Loucy (cell line): Measurements from ENCODE around the gene SYNDIG1.

ENCODE experiments used
- H2AFZ ChIP-seq: fragments of 200-600 bp; sonication (generic); 2 replicates; pipeline ENCODE4 v1.6.0; 2016; ENCODE audit warnings: antibody characterized with exemption, mild to moderate bottlenecking, low read length, moderate library complexity
- H3F3A ChIP-seq: fragments of 200-600 bp; 2 replicates; pipeline ENCODE4 v1.6.0; 2016; ENCODE audit warnings: antibody characterized with exemption, low read depth, mild to moderate bottlenecking
- H3K27me3 ChIP-seq: fragments of 200-600 bp; sonication (generic); 2 replicates; pipeline ENCODE4 v1.6.1; 2014; ENCODE audit warnings: low read length, mild to moderate bottlenecking; ENCODE audit not compliant: insufficient read depth, poor library complexity, severe bottlenecking
- H3K36me3 ChIP-seq: fragments of 200-600 bp; sonication (generic); 2 replicates; pipeline ENCODE4 v1.6.1; 2016; ENCODE audit warnings: low read length; ENCODE audit not compliant: insufficient read depth
- H3K4me1 ChIP-seq: fragments of 200-600 bp; sonication (generic); 2 replicates; pipeline ENCODE4 v1.5.1; 2014; ENCODE audit warnings: low read length, mild to moderate bottlenecking; ENCODE audit not compliant: insufficient read depth, poor library complexity, severe bottlenecking
- H3K4me2 ChIP-seq: fragments of 200-600 bp; sonication (generic); 2 replicates; pipeline ENCODE4 v1.6.0; 2014; ENCODE audit warnings: antibody characterized with exemption, low read length, low read depth, mild to moderate bottlenecking; ENCODE audit not compliant: poor library complexity, severe bottlenecking
- H3K4me3 ChIP-seq: fragments of 200-600 bp; sonication (generic); 2 replicates; pipeline ENCODE4 v1.5.1; 2014; ENCODE audit warnings: low read length, mild to moderate bottlenecking, mixed read lengths; ENCODE audit not compliant: poor library complexity, severe bottlenecking
- H3K79me2 ChIP-seq: fragments of 200-600 bp; sonication (generic); 2 replicates; pipeline ENCODE4 v1.6.1; 2014; ENCODE audit warnings: low read length; ENCODE audit not compliant: insufficient read depth
- H3K9ac ChIP-seq: fragments of 200-600 bp; sonication (generic); 2 replicates; pipeline ENCODE4 v1.6.0; 2014; ENCODE audit warnings: mild to moderate bottlenecking, low read depth, low read length, moderate library complexity; ENCODE audit not compliant: poor library complexity, severe bottlenecking
- H3K9me2 ChIP-seq: fragments of 200-600 bp; sonication (generic); replicated peaks from 2 replicates; pipeline ENCODE4 v1.6.1; 2016; ENCODE audit warnings: low read depth, low read length, mixed read lengths
- H3K9me3 ChIP-seq: fragments of 200-600 bp; sonication (generic); 2 replicates; pipeline ENCODE4 v1.6.1; 2014; ENCODE audit warnings: mild to moderate bottlenecking, antibody characterized with exemption, low read length, low read depth; ENCODE audit not compliant: insufficient read depth
- H4K20me1 ChIP-seq: fragments of 200-600 bp; sonication (generic); 2 replicates; pipeline ENCODE4 v1.6.0; 2014; ENCODE audit warnings: antibody characterized with exemption, low read length, mild to moderate bottlenecking; ENCODE audit not compliant: insufficient read depth, poor library complexity, severe bottlenecking
- CTCF ChIP-seq: fragments of 200-600 bp; sonication (generic); conservative IDR thresholded peaks from 2 replicates; pipeline ENCODE4 v1.5.1; 2014; ENCODE audit warnings: mild to moderate bottlenecking, antibody characterized with exemption, low read length
- EZH2phosphoT487 ChIP-seq: fragments of 200-600 bp; IDR thresholded peaks from 2 replicates; pipeline ENCODE4 v1.6.1; 2018; ENCODE audit warnings: antibody characterized with exemption, mild to moderate bottlenecking, moderate library complexity, borderline replicate concordance

SYNDIG1 gene

GRCh38 chr20:24452016-24452415 lies 17.4 kb upstream of the SYNDIG1 start:
- Histone ChIP-seq H3K4me1 (no peaks in the 10 kb centered on the region), H3K27me3 (no peaks in the 10 kb centered on the region), H3K4me3 (no peak overlapping the region), H2AFZ (no peak overlapping the region), H3K9ac (no peak overlapping the region), H3K36me3 (no peaks in the 10 kb centered on the region), H3K79me2 (no peaks in the 10 kb centered on the region), H3F3A (no peaks in the 10 kb centered on the region), H4K20me1 (no peaks in the 10 kb centered on the region), H3K4me2 (no peak overlapping the region), H3K9me2 (no peaks in the 10 kb centered on the region), H3K9me3 (no peaks in the 10 kb centered on the region)
- TF ChIP-seq CTCF (no peak), EZH2phosphoT487 (no peak)

GRCh38 chr20:24452498-24453127 lies 16.8 kb upstream of the SYNDIG1 start:
- Histone ChIP-seq H3K36me3 (no peaks in the 10 kb centered on the region), H3K4me2 (no peak overlapping the region), H3K4me3 (no peak overlapping the region), H3K9me3 (no peaks in the 10 kb centered on the region), H3K4me1 (no peaks in the 10 kb centered on the region), H3K79me2 (no peaks in the 10 kb centered on the region), H4K20me1 (no peaks in the 10 kb centered on the region), H3K27me3 (no peaks in the 10 kb centered on the region), H2AFZ (no peak overlapping the region), H3F3A (no peaks in the 10 kb centered on the region), H3K9me2 (no peaks in the 10 kb centered on the region), H3K9ac (no peak overlapping the region)
- TF ChIP-seq CTCF: no peak; the same call in 1 of the 2 replicates
- TF ChIP-seq EZH2phosphoT487: no peak

GRCh38 chr20:24453869-24454268 lies 15.6 kb upstream of the SYNDIG1 start:
- no peaks in the 10 kb centered on the region for H3K79me2 ChIP-seq
- TF ChIP-seq EZH2phosphoT487: no peak
- TF ChIP-seq CTCF: no peak
- H3K36me3 ChIP-seq: no peaks in the 10 kb centered on the region
- H3F3A ChIP-seq: no peaks in the 10 kb centered on the region
- no peaks in the 10 kb centered on the region for H4K20me1 ChIP-seq
- H3K9me3 ChIP-seq: no peaks in the 10 kb centered on the region
- no peak overlapping the region for H3K4me3 ChIP-seq
- no peaks in the 10 kb centered on the region for H3K4me1 ChIP-seq
- H3K9me2 ChIP-seq: no peaks in the 10 kb centered on the region
- no peak overlapping the region for H3K9ac ChIP-seq
- no peak overlapping the region for H2AFZ ChIP-seq
- no peaks in the 10 kb centered on the region for H3K27me3 ChIP-seq
- no peak overlapping the region for H3K4me2 ChIP-seq
